ENCODE results near the gene KCNK3. TPM values are rescaled to one million over a fixed set of nuclear protein-coding genes. Genes with fewer than 3 reads are reported as not detected.
A peak's percentile ranks its signal among the peaks of the same experiment; 100 is the strongest.

The KCNK3 gene
- total and polyA plus RNA-seq, 2 of the 13 experiments (the other 11 are each of a cell fraction or from before 2014, with no cell fraction given) = not detected

- no peak overlapping the region for H3K4me2 ChIP-seq (ENCODE audit: low read depth, low read length)
- no peak for FAIRE-seq
- no peaks in the 10 kb centered on the region for H3K36me3 ChIP-seq (replicated peaks in 1 of 2; ENCODE audit: control insufficient read depth in 1 of 2, insufficient read depth in 2 of 2, low read length in 2 of 2)
- no peak for DNase-seq (ENCODE audit: low spot score)
- H3K27me3 ChIP-seq (ENCODE audit: control insufficient read depth in 1 of 2, insufficient read depth in 2 of 2, low read length in 2 of 2) = peaks cover 7 to 78% of the 10 kb centered on the region in 2 experiments; a peak in 4 of 5 replicates
- CTCF ChIA-PET (ENCODE audit: low intra/inter-chr PET ratio, low total read pairs) = no interaction called here
- no peaks in the 10 kb centered on the region; the same call in 1 of the 2 replicates for H4K20me1 ChIP-seq (ENCODE audit: insufficient read depth, low read length)
- H3K27ac ChIP-seq (ENCODE audit: extremely low read length, insufficient read depth, low read length) = no peak overlapping the region
- POLR2A ChIA-PET = no interaction called here
- H3K79me2 ChIP-seq (ENCODE audit: insufficient read depth, low read length) = no peaks in the 10 kb centered on the region
- H2AFZ ChIP-seq (ENCODE audit: low read length) = no peak overlapping the region
- no peak for TF ChIP-seq ZNF768 (CRISPR knock-in tag; IDR thresholded peaks at IDR 0.05)
- no peak for TF ChIP-seq ZNF274 (CRISPR knock-in tag; IDR thresholded peaks at IDR 0.05)
- TF ChIP-seq ZBTB7B (CRISPR knock-in tag; IDR thresholded peaks at IDR 0.05) = no peak
- no peak for TF ChIP-seq NFE2L2 (IDR thresholded peaks at IDR 0.05; ENCODE audit: low read length)
- H3K9me3 ChIP-seq (ENCODE audit: low read length) = no peaks in the 10 kb centered on the region
- in situ Hi-C loops (cut with HindIII; ENCODE audit: extremely low pct_ligation_motif_present, low pct_unique_long_range_greater_than_20kb) = no loop called here
- intact Hi-C loops (cut with micrococcal nuclease; ENCODE audit: unreplicated experiment) = no loop called here
- H3K9ac ChIP-seq (ENCODE audit: insufficient read depth, low read depth, low read length) = no peak overlapping the region
- ATAC-seq = no peak
- 0% methylated on average over 1 of the region's 3 CpGs for WGBS (ENCODE audit: low lambda C conversion rate)
- no peak overlapping the region for H3K4me3 ChIP-seq (replicated peaks in 1 of 3; ENCODE audit: insufficient read depth in 1 of 3, low read depth in 2 of 3, low read length in 3 of 3)
- no TSS peak for BruUV-seq (replicated peaks)
- no peaks in the 10 kb centered on the region for H3K4me1 ChIP-seq (ENCODE audit: insufficient read depth, low read length)
These were observed 13.6 kb downstream of the KCNK3 start for GRCh38 chr2:26706093-26706492.

GRCh38 chr2:26706616-26707473, 14.3 kb downstream of the KCNK3 start:
- POLR2A ChIA-PET = no interaction called here
- no peak for TF ChIP-seq PLSCR1 (CRISPR knock-in tag; IDR thresholded peaks at IDR 0.05; ENCODE audit: borderline replicate concordance)
- no peak for TF ChIP-seq ZNF331 (CRISPR knock-in tag; IDR thresholded peaks at IDR 0.05)
- TF ChIP-seq EED (CRISPR knock-in tag; IDR thresholded peaks at IDR 0.05) = no peak
- no peak for TF ChIP-seq AFF4 (CRISPR knock-in tag; IDR thresholded peaks at IDR 0.05)
- no peak for TF ChIP-seq KLF6 (CRISPR knock-in tag; IDR thresholded peaks at IDR 0.05)
- TF ChIP-seq GATAD2A (CRISPR knock-in tag; IDR thresholded peaks at IDR 0.05) = no peak
- Histone ChIP-seq H3K4me1 (ENCODE audit: insufficient read depth, low read length) (no peaks in the 10 kb centered on the region), H3K27me3 (ENCODE audit: control insufficient read depth in 1 of 2, insufficient read depth in 2 of 2, low read length in 2 of 2) (peaks cover 7 to 84% of the 10 kb centered on the region in 2 experiments; a peak in 4 of 5 replicates), H3K9ac (ENCODE audit: insufficient read depth, low read depth, low read length) (no peak overlapping the region), H3K4me3 (replicated peaks in 1 of 3; ENCODE audit: insufficient read depth in 1 of 3, low read depth in 2 of 3, low read length in 3 of 3) (no peak overlapping the region), H3K4me2 (ENCODE audit: low read depth, low read length) (no peak overlapping the region), H3K9me3 (ENCODE audit: low read length) (no peaks in the 10 kb centered on the region), H4K20me1 (ENCODE audit: insufficient read depth, low read length) (no peaks in the 10 kb centered on the region; the same call in 1 of the 2 replicates), H3K27ac (ENCODE audit: extremely low read length, insufficient read depth, low read length) (no peak overlapping the region), H2AFZ (ENCODE audit: low read length) (no peak overlapping the region), H3K79me2 (ENCODE audit: insufficient read depth, low read length) (no peaks in the 10 kb centered on the region), H3K36me3 (replicated peaks in 1 of 2; ENCODE audit: control insufficient read depth in 1 of 2, insufficient read depth in 2 of 2, low read length in 2 of 2) (no peaks in the 10 kb centered on the region)
- ATAC-seq (peak; percentile 19; the same call in 2 of the 3 replicates), DNase-seq (ENCODE audit: low spot score) (no peak), FAIRE-seq (no peak)
- BruUV-seq (replicated peaks) = no TSS peak
- 14% methylated on average over 11 of the region's 19 CpGs for WGBS (ENCODE audit: low lambda C conversion rate)
- CTCF ChIA-PET (ENCODE audit: low intra/inter-chr PET ratio, low total read pairs) = no interaction called here
- in situ Hi-C loops (cut with HindIII; ENCODE audit: extremely low pct_ligation_motif_present, low pct_unique_long_range_greater_than_20kb) = no loop called here
- intact Hi-C loops (cut with micrococcal nuclease; ENCODE audit: unreplicated experiment) = no loop called here

All from HepG2 (cell line).